Calu3 (cell line): ENCODE measurements around the gene FGF19. TPM values are rescaled to one million over a fixed set of nuclear protein-coding genes. Genes with fewer than 3 reads are reported as not detected.

Experiments
- BruUV-seq: library from RNA; stranded (reverse); fragments of 400-500 nt; replicated peaks from 2 replicates; lab custom pipeline; 2021; lab: Mats Ljungman, UMichigan
- CTCF ChIA-PET: fragments of 300-600 bp; sonication (Branson Sonifier 250); formaldehyde crosslinking; loops from one replicate; lab custom pipeline; 2022; ENCODE audit warnings: antibody characterized with exemption; lab: Charles Lee
- DNase-seq: peaks from one replicate; pipeline ENCODE4 v3.0.0; 2022
- H3K27ac Mint-ChIP-seq: one replicate; pipeline ENCODE4 v1.8.0; 2022; ENCODE audit warnings: mixed read lengths; ENCODE audit not compliant: unreplicated experiment
- H3K27me3 Mint-ChIP-seq: one replicate; pipeline ENCODE4 v1.8.0; 2022; ENCODE audit warnings: mixed read lengths; ENCODE audit not compliant: unreplicated experiment
- H3K36me3 Mint-ChIP-seq: one replicate; pipeline ENCODE4 v1.8.0; 2022; ENCODE audit warnings: mild to moderate bottlenecking, moderate library complexity, mixed read lengths; ENCODE audit not compliant: insufficient read depth, unreplicated experiment
- H3K4me1 Mint-ChIP-seq: one replicate; pipeline ENCODE4 v1.8.0; 2022; ENCODE audit warnings: mild to moderate bottlenecking, low read depth, mixed read lengths; ENCODE audit not compliant: unreplicated experiment
- H3K4me3 Mint-ChIP-seq: one replicate; pipeline ENCODE4 v1.8.0; 2022; ENCODE audit warnings: mild to moderate bottlenecking, low read depth, moderate library complexity, mixed read lengths; ENCODE audit not compliant: unreplicated experiment
- H3K9me3 Mint-ChIP-seq: one replicate; pipeline ENCODE4 v1.8.0; 2022; ENCODE audit warnings: low read depth, mixed read lengths; ENCODE audit not compliant: unreplicated experiment
- intact Hi-C: fragments of 100-400 bp; cut with micrococcal nuclease; formaldehyde crosslinking; loops from one replicate; pipeline ENCODE4 v1.10.0; 2022; ENCODE audit not compliant: unreplicated experiment
- total RNA-seq: library from RNA; stranded (reverse); gene quantifications from 2 replicates; pipeline ENCODE4 v1.2.3, GENCODE V29; 2022
- TF ChIP-seq, protein P1 (sequence below): fragments of 200-600 bp; IDR thresholded peaks from one replicate; pipeline ENCODE4 v1.8.0; 2022; ENCODE audit warnings: antibody characterized with exemption; ENCODE audit not compliant: unreplicated experiment

Gene FGF19
- total RNA-seq, 1 experiment from 2014 or later, result 1.4 TPM

GRCh38 chr11:69732910-69733309, 29.1 kb upstream of the FGF19 start:
- intact Hi-C loops, result no loop called here
- TF ChIP-seq, protein P1, sequence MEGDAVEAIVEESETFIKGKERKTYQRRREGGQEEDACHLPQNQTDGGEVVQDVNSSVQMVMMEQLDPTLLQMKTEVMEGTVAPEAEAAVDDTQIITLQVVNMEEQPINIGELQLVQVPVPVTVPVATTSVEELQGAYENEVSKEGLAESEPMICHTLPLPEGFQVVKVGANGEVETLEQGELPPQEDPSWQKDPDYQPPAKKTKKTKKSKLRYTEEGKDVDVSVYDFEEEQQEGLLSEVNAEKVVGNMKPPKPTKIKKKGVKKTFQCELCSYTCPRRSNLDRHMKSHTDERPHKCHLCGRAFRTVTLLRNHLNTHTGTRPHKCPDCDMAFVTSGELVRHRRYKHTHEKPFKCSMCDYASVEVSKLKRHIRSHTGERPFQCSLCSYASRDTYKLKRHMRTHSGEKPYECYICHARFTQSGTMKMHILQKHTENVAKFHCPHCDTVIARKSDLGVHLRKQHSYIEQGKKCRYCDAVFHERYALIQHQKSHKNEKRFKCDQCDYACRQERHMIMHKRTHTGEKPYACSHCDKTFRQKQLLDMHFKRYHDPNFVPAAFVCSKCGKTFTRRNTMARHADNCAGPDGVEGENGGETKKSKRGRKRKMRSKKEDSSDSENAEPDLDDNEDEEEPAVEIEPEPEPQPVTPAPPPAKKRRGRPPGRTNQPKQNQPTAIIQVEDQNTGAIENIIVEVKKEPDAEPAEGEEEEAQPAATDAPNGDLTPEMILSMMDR, result no peak
- no peak overlapping the region for H3K27ac Mint-ChIP-seq
- CTCF ChIA-PET, result interaction anchor here (0.5 kb wide), 1 partner anchor 12 kb away, joined by 7 read pairs; no protein-coding TSS in a partner anchor
- no TSS peak for BruUV-seq
- no peak overlapping the region for H3K4me3 Mint-ChIP-seq
- DNase-seq, result no peak
- H3K36me3 Mint-ChIP-seq, result no peaks in the 10 kb centered on the region
- H3K27me3 Mint-ChIP-seq, result peaks cover 83% of the 10 kb centered on the region
- peaks cover 11% of the 10 kb centered on the region for H3K4me1 Mint-ChIP-seq
- H3K9me3 Mint-ChIP-seq, result no peaks in the 10 kb centered on the region

DNA sequence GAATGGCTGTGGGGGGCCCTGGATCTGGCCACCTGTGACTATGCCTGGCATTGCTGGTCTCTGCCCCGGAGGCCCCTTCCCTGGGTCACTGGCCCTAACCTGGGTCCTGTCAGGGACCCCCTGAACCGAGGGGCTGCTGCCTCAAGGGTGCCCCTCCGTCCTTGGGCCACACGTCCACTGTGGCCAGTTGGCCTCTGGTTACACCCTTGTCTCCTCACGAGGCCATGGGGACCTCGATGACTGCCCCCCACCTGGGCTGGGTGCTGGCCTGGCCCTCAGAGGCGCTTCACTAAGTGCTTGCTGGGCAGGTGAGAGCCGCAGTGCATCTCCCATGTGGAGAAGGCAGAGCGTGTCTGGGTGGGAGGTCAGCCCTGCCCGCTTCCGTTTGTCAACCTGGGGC, 27.3 kb upstream of the FGF19 start:
- intact Hi-C loops, result no loop called here
- CTCF ChIA-PET, result no interaction called here
- no peak for DNase-seq
- TF ChIP-seq, protein P1, result no peak
- Mint-ChIP-seq H3K27me3 (peaks cover 84% of the 10 kb centered on the region), H3K27ac (no peak overlapping the region), H3K4me1 (peaks cover 11% of the 10 kb centered on the region), H3K4me3 (no peak overlapping the region), H3K36me3 (no peaks in the 10 kb centered on the region), H3K9me3 (no peaks in the 10 kb centered on the region)
- no TSS peak for BruUV-seq

DNA sequence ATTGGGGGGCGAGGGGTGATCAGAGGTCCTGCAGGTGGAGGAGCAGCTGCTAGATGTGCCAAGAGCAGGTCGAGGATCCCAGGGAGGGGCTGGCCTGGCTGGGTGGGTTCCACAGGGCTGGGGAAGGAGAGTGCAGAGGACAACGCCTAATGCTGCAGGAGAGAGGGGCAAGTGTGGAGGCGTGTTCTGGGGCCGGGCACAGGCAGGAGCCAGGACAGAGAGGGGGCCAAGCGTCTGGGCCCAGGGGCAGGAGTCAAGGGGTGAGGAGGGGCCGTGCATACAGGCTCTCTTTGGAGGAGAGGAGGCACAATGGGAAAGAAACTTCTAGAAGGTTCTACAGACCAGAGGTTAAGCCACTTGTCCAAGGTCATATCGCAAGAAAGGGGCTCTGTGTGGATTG, 26.7 kb upstream of the FGF19 start:
- BruUV-seq, result no TSS peak
- CTCF ChIA-PET, result no interaction called here
- TF ChIP-seq, protein P1, result no peak
- DNase-seq, result no peak
- Mint-ChIP-seq H3K4me3 (no peak overlapping the region), H3K4me1 (peaks cover 11% of the 10 kb centered on the region), H3K36me3 (no peaks in the 10 kb centered on the region), H3K9me3 (no peaks in the 10 kb centered on the region), H3K27ac (no peak overlapping the region), H3K27me3 (peaks cover 85% of the 10 kb centered on the region)
- intact Hi-C loops, result no loop called here

- intact Hi-C loops, result no loop called here
- H3K9me3 Mint-ChIP-seq, result no peaks in the 10 kb centered on the region
- H3K27ac Mint-ChIP-seq, result no peak overlapping the region
- no peak for DNase-seq
- CTCF ChIA-PET, result no interaction called here
- peaks cover 84% of the 10 kb centered on the region for H3K27me3 Mint-ChIP-seq
- H3K36me3 Mint-ChIP-seq, result no peaks in the 10 kb centered on the region
- BruUV-seq, result no TSS peak
- H3K4me3 Mint-ChIP-seq, result no peak overlapping the region
- peaks cover 11% of the 10 kb centered on the region for H3K4me1 Mint-ChIP-seq
- TF ChIP-seq, protein P1, result no peak
Measured at GRCh38 chr11:69729252-69729651, 25.4 kb upstream of the FGF19 start.
